Inferior parietal cortex (tissue), 1 donor: ENCODE measurements around the gene USP6NL.
A peak's percentile ranks its signal among the peaks of the same experiment; 100 is the strongest.
"Not testable (repeated sequence)": the region's sequence is repeated elsewhere in the genome, so short reads cannot be mapped to it uniquely, and the experiment has no call there.

Experiments used
- DNase-seq: peaks from one replicate; pipeline ENCODE4 v3.0.0-alpha.2; 2016; ENCODE audit errors: extremely low spot score

Gene USP6NL

DNA sequence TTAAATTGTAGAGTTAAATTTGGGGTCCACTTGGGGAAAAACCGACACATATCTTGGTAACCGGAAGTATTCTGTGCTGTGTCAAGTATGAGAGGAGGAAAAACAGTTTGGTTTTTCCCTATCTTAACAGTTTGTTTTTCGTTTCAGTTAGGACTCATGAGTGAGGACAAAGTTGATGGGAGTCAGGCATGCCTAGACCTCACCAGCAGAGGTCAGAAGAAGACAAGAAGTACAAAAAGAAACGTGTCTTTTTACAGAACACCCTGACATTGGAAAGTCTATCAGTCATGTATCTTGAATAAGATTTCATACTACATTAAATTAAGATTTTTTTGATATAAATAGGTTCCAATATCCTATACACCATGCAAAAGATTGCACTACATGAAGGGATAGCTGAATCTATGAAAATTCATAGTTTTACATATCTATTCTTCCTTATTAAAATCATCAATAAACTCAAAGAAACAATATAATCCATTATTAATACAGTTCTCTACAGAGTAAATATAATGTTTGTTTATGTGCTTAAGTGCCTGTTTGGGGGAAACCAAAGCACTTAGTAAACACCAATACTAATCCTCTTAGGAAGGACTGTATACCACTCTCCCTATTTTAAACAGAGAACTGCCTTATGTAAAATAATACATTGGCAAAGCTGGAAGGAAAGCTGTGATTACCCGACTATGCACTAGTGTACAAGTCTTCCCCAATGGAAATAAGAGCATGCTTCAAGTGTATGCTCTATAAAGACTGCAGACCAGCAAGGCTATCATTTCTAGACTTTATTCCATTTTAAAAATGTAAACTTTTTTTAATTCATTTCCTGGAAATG is 95.6 kb downstream of the USP6NL start:
- DNase-seq, result peak; percentile 85

DNA sequence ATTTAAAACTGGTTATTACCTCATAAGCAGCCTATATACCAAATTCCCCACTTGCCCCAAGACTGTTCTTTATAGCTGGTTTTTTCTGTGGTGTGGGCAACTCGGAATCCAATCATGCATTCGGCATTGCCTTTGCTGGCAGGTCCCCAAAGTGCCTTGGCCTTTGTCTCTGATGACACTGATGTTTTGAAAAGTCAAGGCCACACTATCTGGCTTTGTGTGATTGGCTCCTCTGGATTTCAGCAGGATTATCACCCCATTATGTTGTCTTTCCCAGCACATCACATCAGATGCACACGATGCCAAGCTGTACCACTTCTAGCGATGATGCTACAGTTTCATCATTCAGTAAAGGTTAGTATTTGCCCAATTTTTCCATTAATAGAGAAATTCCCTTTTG is 97.7 kb downstream of the USP6NL start:
- no peak for DNase-seq

DNA sequence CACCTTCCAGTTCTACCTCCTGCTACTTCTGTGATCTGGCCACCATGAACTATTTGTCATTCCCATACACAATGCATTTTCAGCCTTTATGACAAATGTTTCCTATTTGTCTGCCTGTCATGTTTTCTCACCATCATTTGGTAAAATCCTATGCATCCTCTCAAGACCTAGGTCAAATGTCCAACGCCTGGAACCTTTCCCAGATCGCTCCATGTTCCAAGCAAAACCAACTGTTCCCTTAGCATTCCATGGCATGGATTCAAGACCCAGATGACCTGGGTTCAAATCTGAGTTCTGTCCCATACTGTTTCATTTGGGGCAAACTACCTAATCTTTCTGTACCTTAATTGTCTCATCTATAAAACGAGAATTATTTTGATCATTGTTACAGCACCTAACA is 98.9 kb downstream of the USP6NL start:
- no peak for DNase-seq

DNA sequence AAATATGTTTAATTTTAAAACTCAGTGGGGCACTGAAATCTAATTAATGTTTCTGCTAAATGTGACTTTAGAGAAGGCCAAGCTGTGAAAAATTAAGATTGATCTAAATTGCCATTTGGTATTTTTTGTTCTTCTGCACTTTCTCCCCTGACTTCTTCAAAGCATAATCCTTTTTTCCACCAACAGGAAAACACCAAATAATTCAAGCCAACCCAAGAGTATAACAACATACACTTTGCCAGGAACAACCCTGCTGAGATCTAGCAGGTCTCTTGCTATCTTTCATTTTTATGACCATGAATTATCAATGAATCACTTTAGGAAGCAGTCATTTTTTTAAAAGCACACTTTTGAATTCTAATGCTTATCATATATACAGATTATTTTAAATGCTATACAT is 100.1 kb downstream of the USP6NL start:
- no peak for DNase-seq

DNA sequence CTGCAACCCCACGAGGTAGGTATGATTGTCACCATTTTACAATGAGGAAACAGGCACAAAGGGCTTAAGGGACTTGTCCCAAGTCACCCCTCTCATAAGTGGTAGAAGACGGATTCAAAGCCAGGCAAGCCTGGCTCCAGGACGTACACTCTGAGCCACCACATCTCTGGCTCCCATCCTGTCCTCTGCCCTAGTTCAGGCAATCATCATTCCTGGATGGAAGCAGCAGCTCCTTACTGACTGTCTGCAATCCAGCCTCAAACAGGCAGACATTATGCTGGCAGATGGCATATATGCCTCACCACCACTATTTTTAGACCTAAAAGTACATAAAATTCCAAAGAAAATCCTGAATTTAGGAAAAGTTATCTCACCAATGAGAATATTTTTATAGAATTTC is 100.7 kb downstream of the USP6NL start:
- no peak for DNase-seq

DNA sequence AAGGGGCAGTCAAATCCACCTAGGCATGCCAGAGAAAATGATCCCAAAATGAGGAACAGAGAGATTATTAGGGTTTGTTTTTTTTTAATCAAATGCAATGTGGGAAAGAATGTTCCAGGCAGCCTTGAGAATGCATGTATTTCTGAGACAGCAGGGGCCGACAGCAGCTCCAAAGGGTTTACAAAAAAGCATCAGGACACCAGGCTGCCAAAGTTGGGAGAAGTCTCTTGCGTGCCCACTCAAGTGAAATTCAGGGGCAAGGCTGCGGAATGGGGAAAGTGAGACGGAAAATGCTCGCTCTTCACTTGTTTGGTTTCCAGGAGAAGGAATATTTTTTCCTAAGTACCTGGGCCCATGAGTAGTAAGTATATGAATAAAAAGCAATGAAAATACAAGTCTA is 101.2 kb downstream of the USP6NL start:
- no peak for DNase-seq

DNA sequence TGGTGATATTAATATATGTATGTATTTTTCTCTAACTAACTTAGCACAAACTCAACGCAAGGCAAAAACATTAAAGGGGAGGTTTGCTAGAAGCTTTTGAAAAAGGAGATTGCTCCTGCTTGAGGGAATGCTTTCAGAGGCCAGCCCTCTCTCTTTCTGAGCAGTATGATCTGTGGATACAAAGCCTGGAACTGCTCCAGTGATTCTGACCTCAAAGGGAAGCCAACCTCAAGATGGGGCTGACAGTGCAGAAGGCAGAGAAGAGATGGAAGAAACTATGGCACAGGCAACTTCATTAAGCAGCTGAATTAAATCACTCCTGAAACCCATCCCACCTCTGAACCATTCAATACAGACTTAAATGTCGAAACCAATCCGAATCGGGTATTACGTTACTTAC is 102.4 kb downstream of the USP6NL start:
- DNase-seq, result no peak

DNA sequence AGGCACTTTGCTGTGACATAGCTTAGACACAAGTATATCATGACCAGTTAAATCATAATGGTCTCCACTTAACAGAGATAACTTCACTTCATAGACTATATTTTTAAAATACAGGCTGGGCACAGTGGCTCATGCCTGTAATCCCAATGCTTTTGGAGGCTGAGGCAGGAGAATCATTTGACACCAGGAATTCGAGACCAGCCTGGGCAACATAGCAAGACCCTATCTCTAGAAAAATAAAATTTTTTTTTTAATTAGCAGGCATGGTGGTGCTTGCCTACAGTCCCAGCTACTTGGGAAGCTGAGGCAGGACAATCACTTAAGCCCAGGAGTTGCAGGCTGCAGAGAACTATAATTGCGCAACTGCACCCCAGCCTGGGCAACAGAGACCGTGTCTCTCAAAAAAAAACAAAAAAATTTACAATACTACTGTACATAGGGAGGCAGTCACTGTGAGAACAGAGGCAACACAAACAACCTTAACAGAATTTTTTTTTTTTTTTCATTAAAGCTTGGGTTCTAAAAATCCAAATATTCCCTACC is 105.1 kb downstream of the USP6NL start:
- no peak for DNase-seq

DNA sequence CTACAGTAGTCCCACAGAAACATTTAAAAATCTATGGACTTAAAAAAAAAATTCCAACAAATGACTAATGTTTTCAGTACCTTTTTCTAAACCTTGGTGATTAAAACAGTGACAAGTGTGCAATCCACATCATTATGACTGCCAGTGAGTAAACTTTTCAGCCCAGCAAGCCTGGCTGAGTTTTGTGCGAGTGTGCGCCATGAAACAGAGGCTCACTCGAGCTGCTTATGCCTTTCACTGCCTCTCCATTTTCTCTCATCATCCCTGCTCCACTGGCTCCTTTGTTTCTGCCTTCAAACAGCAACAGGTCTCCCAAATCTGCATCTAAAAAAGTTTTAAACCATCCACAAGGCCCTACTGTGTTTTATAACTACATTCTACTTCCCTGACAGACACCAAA is 105.8 kb downstream of the USP6NL start:
- DNase-seq, result no peak

DNA sequence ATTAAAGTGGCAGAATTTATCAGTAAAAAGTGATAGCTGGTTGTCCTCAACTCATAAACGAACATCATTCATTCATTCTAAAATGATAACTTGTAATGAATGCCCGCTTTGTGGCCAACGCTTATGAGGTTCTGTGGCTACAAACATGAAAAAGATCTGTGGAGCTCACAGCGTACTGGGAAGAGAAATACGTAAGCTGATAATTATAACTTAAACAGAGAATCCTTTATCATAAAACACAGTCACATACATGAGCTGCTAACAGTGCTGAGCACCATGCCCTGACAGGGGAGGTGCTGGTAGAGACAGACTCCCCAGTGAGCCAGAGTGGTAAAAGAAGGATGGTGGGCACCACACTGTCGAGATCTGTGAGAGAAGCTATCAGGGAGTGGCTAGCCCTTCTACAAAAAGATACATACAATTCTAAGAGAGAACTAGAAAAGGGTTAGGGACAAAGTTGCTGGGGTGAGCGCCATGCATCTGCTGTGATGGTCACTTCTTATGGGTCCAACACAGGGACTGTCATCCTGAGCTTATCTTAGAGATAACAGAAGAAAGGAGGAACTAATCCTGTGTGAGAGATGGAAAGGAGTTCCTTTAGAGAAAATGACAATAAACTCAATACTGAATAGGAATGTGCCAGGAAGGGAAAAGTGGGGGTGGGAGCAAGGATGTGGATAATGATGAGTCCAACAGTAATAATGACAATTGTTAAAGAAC is 106.7 kb downstream of the USP6NL start:
- no peak for DNase-seq

DNA sequence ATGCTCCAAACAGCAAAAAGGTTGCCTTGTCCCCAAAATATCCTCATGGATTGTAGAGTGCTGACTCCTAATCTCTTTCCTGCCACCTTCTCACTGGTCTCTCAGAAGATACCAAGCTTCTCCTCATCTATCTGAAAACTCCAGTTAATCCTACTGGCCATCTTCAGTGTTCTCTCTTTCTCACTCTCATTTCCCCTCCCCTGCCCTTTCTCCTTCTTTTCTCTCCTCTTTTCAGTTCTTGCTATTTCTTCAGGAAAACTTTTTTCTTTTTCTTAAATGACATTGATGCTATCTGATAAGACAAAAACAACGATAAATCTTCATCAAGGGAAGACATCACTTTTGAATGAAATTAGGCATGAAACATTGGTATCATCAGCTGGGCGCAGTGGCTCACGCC is 109.8 kb downstream of the USP6NL start:
- no peak for DNase-seq

DNA sequence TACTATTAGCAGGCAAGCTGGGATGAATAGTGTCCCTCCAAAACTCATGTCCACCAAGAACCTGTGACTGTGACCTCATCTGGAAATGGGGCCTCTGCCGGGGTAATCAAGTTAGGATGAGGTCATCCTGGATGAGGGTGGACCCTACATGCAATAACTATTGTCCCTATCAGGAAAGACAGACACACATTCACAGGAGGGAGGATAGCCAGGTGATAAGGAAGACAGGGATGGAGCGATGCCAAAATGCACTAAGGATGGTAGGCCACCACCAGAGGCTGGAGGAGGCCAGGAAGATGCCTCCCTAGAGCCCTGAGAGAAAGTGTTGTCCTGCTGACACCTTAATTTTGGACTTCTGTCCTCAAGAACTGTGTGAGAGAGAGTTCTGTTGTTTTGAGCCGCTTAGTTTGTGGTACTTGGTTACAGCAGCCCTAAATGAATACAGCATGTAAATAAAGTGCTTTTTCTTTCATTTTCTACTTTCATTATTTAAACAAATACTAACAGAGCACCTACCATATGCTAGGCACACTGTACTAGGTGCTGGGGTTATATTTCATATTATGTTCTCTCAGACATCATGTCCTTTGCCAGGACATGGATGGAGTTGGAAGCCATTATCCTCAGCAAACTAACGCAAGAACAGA is 111.9 kb downstream of the USP6NL start:
- no peak for DNase-seq

DNA sequence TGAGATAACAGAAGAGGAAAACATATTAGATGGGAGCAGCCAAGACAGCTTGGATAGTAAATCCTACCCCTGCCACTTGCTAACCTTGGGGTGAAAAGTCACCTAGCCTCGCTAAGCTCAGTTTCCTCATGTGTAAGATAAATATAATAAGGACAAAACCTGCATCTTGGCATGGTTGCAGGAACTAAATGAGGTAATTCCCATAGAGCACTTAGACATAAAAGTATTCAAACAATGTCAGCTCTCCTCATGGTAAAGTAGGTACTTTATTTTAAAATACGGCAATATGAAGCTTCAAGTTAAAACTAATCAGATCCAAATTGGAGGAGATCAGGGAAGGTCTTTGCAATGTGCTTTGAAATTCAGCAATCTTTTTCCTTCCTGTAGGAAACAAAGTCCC is 113.1 kb downstream of the USP6NL start:
- DNase-seq, result no peak

DNA sequence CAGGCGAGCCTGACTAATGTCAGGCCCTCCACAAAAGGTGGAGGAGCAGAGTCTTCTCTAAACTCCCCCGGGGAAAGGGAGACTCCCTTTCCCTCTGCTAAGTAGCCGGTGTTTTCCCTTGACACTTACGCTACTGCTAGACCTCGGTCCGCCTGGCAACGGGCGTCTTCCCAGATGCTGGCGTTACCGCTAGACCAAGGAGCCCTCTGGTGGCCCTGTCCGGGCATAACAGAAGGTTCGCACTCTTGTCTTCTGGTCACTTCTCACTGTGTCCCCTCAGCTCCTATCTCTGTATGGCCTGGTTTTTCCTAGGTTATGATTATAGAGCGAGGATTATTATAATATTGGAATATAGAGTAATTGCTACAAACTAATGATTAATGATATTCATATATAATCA is 116.5 kb downstream of the USP6NL start:
- DNase-seq, result not testable (repeated sequence)

DNA sequence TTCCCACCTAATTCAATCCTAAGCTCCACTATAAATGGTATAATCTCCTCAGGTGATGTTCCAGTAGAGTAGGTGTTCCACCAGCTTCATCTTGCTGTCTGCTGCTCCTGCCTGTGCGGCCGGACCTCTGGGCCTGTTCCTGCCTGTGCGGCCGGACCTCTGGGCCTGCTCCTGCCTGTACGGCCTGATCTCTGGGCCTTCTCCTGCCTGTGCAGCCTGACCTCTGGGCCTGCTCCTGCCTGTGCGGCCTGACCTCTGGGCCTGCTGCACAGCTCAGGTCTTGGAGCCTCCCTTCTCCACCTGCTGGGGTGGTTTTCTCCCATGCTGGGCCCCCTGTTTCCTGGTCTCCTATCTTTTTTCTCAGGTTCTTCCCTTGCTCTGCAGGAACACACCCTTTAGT is 117.8 kb downstream of the USP6NL start:
- no peak for DNase-seq

DNA sequence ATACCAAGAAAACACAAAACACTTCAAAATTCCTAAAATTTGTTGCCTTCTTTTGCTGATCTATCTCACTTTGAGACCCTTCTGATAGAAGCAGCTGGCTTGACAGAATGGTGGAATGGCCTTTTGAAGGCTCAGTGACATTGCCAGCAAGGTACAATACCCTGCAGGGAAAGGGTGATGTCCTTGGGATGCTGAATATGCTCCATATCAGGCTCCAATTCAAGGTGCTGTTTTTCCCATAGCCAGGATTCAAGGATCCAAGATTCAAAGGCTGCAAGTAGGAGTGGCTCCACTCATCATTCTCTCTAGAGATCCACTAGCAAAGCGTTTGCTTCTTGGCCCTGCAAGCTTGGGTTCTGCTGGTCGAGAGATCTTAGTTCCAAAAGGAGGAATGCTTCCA is 120.4 kb downstream of the USP6NL start:
- DNase-seq, result no peak

DNA sequence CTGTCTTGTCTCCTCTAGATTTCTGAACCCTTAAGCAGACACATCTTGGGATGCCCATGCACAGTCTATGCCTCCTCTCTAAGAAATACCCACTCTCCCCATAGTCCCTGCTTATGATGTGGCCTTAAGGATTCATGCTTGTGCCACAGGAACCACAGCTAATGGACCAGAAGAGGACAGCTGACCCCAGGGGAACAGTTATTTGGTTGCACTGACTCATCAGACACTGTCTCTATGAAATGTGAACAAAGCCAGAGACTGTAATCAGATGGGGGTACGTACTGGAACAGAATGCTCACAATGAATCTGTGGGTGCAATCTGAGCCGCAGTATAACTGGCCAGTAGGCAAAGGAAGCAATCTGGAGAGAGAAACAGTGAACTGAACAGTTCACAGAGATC is 121.9 kb downstream of the USP6NL start:
- DNase-seq, result no peak

DNA sequence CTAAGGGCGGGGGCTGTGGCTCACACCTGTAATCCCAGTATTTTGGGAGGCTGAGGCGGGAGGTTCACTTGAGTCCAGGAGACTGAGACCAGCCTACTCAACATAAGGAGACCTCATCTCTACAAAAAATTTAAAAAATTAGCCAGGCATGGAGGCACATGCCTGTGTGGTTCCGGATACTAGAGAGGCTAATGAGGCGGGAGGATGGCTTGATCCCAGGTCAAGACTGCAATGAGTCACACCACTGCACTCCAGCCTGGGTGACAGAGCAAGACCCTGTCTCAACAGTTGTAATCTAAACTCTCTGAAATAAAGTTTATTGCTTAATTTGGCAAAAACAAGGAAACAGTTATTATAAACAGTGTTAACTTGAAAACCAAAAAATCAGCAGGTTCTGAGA is 123.3 kb downstream of the USP6NL start:
- DNase-seq, result no peak

DNA sequence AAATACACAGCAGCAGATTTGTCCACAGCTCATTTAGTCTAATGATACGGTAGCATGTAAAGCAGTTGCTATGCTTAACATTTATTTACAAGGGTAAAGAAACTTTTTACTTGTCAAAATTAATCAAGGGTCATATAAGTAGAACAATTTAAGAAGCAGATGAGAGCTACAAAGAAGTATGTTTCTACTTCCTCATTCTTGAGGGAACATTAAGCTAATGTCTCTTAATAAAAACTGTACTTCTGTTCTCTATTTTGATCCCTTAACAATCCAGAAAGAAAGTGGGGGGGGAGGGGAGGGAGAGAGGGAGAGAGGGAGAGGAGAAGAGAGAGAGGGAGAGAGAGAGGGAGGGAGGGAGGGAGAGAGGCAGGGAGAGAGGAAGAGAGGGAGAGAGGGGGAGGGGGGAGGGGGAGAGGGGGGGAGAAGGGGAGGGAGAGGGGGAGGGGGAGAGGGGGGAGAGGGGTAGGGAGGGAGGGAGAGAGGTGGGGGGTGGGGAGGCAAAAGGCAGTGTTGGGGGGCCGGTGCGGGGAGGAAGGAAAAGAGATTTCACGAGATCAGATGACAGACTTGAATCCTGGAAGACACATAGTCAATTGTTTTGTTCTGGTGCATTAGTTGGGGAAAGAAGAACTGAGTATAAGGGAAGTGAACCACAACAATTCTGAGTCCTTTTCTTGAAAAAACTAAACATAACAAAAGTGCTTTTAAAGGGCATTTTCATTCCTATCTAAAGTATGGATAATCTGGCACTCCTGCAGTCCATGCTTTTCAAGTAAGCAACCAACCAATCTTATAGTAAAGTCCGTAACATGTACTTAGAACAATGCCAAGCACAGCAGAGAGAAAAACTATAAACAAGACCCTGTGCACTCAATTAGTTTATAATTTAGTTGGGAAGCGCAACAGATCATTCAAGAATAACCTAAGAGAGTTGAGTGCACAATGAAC is 128.0 kb downstream of the USP6NL start:
- no peak for DNase-seq

DNA sequence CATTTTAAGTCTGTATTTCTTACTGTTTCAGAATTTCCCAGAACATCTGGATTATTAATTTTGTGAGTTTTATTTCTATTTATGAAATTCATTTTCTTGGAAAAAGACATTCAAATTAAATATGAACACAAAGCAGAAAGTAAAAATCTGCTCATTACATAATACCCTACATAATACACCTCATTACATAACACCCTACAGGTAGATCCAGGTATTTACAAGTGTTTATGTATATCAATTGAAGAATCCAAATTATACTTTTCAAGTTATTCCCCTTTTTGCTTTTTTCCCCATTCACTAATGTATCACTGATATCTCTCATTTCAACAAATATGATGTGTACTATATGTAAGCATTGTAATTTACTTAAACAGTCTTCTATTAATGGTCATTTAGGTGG is 129.1 kb downstream of the USP6NL start:
- DNase-seq, result no peak

DNA sequence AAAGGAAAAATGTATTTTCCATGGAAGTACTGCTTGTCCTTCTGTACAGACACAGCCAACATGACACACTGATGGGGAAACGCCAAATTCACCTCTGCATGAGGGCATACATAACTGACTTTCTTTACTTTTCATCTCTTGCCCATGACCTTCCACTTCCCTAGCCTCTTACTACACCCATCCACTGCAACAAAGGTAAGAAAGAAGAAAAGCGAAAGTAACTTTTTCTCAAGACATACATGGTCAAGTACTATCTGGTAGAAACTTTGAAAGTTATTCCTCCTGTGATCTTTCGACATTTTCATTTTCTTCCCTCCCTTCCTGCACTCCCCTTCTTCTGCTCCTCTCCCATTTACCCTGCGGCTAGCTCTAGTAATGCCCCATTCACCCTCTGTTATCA is 130.8 kb downstream of the USP6NL start:
- no peak for DNase-seq

DNA sequence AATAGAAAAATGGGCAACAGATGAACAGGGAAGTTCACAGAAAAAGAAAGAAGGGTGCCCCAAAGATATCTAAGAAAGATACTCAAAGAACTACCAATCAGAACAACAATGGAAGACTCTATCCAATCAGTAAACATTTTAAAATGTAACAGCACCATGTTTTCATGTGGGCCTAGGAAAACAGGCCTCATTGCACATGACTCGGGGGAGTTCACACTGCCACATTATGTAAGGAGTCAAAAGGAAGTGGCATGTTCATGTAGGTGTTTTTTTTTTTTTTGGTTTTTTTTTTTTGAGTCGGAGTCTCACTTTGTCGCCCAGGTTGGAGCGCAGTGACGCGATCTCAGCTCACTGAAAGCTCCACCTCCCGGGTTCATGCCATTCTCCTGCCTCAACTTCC is 132.2 kb downstream of the USP6NL start:
- DNase-seq, result no peak
